Kidney epithelial cell (primary cell): ENCODE results near the gene GREM2. TPM values are rescaled to one million over a fixed set of nuclear protein-coding genes. Genes with fewer than 3 reads are reported as not detected.

Source experiments
- DNase-seq: peaks from one replicate; pipeline ENCODE4 v3.0.0-alpha.2; 2010; ENCODE audit warnings: low read depth
- H3K27me3 ChIP-seq: 2 replicates; pipeline ENCODE4 v1.6.0; 2011; ENCODE audit warnings: low read length; ENCODE audit not compliant: control insufficient read depth, insufficient read depth
- H3K36me3 ChIP-seq: 2 replicates; pipeline ENCODE4 v1.5.1; 2011; ENCODE audit warnings: low read length; ENCODE audit not compliant: control insufficient read depth, insufficient read depth
- H3K4me3 ChIP-seq: 2 replicates; pipeline ENCODE4 v1.5.1; 2011; ENCODE audit warnings: low read depth, mild to moderate bottlenecking, control low read depth, low read length
- CTCF ChIP-seq: IDR thresholded peaks from 2 replicates; pipeline ENCODE4 v1.5.1; 2011; ENCODE audit warnings: mild to moderate bottlenecking, moderate library complexity, low read length, control low read depth, inconsistent platforms; ENCODE audit not compliant: insufficient read depth, poor library complexity, severe bottlenecking
- total RNA-seq: library from RNA; depleted of rRNA; stranded (reverse); fragments of >200 nt; gene quantifications from 2 replicates; pipeline ENCODE4 v1.2.3, GENCODE V29; 2015

The GREM2 gene
- total RNA-seq, 1 donor from 2014 or later, result 0.04 TPM

GRCh38 chr1:240597153-240597745 is 14.7 kb downstream of the GREM2 start:
- no peak overlapping the region for H3K4me3 ChIP-seq
- H3K27me3 ChIP-seq, result no peaks in the 10 kb centered on the region
- no peaks in the 10 kb centered on the region for H3K36me3 ChIP-seq
- TF ChIP-seq CTCF, result no peak
- DNase-seq, result no peak

GRCh38 chr1:240595476-240595875 is 16.5 kb downstream of the GREM2 start:
- H3K36me3 ChIP-seq, result no peaks in the 10 kb centered on the region
- H3K4me3 ChIP-seq, result no peak overlapping the region
- no peak for DNase-seq
- no peak for TF ChIP-seq CTCF
- H3K27me3 ChIP-seq, result no peaks in the 10 kb centered on the region

GRCh38 chr1:240591564-240591963 is 20.4 kb downstream of the GREM2 start:
- no peak for DNase-seq
- Histone ChIP-seq H3K27me3 (no peaks in the 10 kb centered on the region), H3K4me3 (no peak overlapping the region), H3K36me3 (no peaks in the 10 kb centered on the region)
- no peak for TF ChIP-seq CTCF

GRCh38 chr1:240591078-240591477 is 20.9 kb downstream of the GREM2 start:
- no peaks in the 10 kb centered on the region for H3K36me3 ChIP-seq
- TF ChIP-seq CTCF, result no peak
- DNase-seq, result no peak
- H3K27me3 ChIP-seq, result no peaks in the 10 kb centered on the region
- H3K4me3 ChIP-seq, result no peak overlapping the region

GRCh38 chr1:240589585-240590110 is 22.3 kb downstream of the GREM2 start:
- no peak for DNase-seq
- Histone ChIP-seq H3K27me3 (no peaks in the 10 kb centered on the region), H3K36me3 (no peaks in the 10 kb centered on the region), H3K4me3 (no peak overlapping the region)
- TF ChIP-seq CTCF, result no peak

GRCh38 chr1:240586006-240586405 is 25.9 kb downstream of the GREM2 start:
- no peak for DNase-seq
- no peak for TF ChIP-seq CTCF
- Histone ChIP-seq H3K36me3 (no peaks in the 10 kb centered on the region), H3K4me3 (no peak overlapping the region), H3K27me3 (no peaks in the 10 kb centered on the region)
